ENCODE measurements around the gene MAN2A1.

MAN2A1 gene

GRCh38 chr5:109689740-109690241 lies at the start of gene MAN2A1:
MAN2A1 (plus strand) TSS chr5:109689927; CDS start chr5:109690418, 491 bp downstream.
- DNase-seq (ENCODE audit: low read depth) = peak; percentile 85
- no peaks in the 10 kb centered on the region for H3K36me3 ChIP-seq (ENCODE audit: control insufficient read depth, insufficient read depth, low read length, severe bottlenecking)
- peaks cover 7% of the 10 kb centered on the region for H3K9me3 ChIP-seq (ENCODE audit: control insufficient read depth, low read length)
- H3K4me3 ChIP-seq (ENCODE audit: low read length) = peak within 1 kb of the TSS; percentile 96
- H3K27me3 ChIP-seq (replicated peaks; ENCODE audit: control insufficient read depth, insufficient read depth, low read length) = no peaks in the 10 kb centered on the region
- peaks cover 32% of the 10 kb centered on the region for H3K4me1 ChIP-seq (ENCODE audit: control insufficient read depth, insufficient read depth, low read length)
- H3K9ac ChIP-seq (ENCODE audit: low read length) = peak within 1 kb of the TSS; percentile 89

GRCh38 chr5:109640976-109641375 lies 48.8 kb upstream of the MAN2A1 start:
- DNase-seq (ENCODE audit: low read depth) = no peak
- Histone ChIP-seq H3K4me3 (ENCODE audit: low read length) (no peak overlapping the region), H3K27me3 (replicated peaks; ENCODE audit: control insufficient read depth, insufficient read depth, low read length) (no peaks in the 10 kb centered on the region), H3K36me3 (ENCODE audit: control insufficient read depth, insufficient read depth, low read length, severe bottlenecking) (no peaks in the 10 kb centered on the region), H3K4me1 (ENCODE audit: control insufficient read depth, insufficient read depth, low read length) (no peaks in the 10 kb centered on the region), H3K9ac (ENCODE audit: low read length) (no peak overlapping the region), H3K9me3 (ENCODE audit: control insufficient read depth, low read length) (peaks cover 2% of the 10 kb centered on the region)

GRCh38 chr5:109643791-109644350 lies 45.9 kb upstream of the MAN2A1 start:
- no peaks in the 10 kb centered on the region for H3K36me3 ChIP-seq (ENCODE audit: control insufficient read depth, insufficient read depth, low read length, severe bottlenecking)
- H3K4me1 ChIP-seq (ENCODE audit: control insufficient read depth, insufficient read depth, low read length) = no peaks in the 10 kb centered on the region
- H3K9ac ChIP-seq (ENCODE audit: low read length) = no peak overlapping the region
- DNase-seq (ENCODE audit: low read depth) = no peak
- no peaks in the 10 kb centered on the region for H3K27me3 ChIP-seq (replicated peaks; ENCODE audit: control insufficient read depth, insufficient read depth, low read length)
- peaks cover 2% of the 10 kb centered on the region for H3K9me3 ChIP-seq (ENCODE audit: control insufficient read depth, low read length)
- no peak overlapping the region for H3K4me3 ChIP-seq (ENCODE audit: low read length)

- H3K27me3 ChIP-seq (replicated peaks; ENCODE audit: control insufficient read depth, insufficient read depth, low read length) = no peaks in the 10 kb centered on the region
- H3K36me3 ChIP-seq (ENCODE audit: control insufficient read depth, insufficient read depth, low read length, severe bottlenecking) = no peaks in the 10 kb centered on the region
- no peak overlapping the region for H3K9ac ChIP-seq (ENCODE audit: low read length)
- no peak for DNase-seq (ENCODE audit: low read depth)
- H3K4me3 ChIP-seq (ENCODE audit: low read length) = no peak overlapping the region
- peaks cover 2% of the 10 kb centered on the region for H3K9me3 ChIP-seq (ENCODE audit: control insufficient read depth, low read length)
- no peaks in the 10 kb centered on the region for H3K4me1 ChIP-seq (ENCODE audit: control insufficient read depth, insufficient read depth, low read length)
Observed at GRCh38 chr5:109644829-109645228, 44.9 kb upstream of the MAN2A1 start.

GRCh38 chr5:109645707-109646192 lies 44.0 kb upstream of the MAN2A1 start:
- Histone ChIP-seq H3K4me3 (ENCODE audit: low read length) (no peak overlapping the region), H3K36me3 (ENCODE audit: control insufficient read depth, insufficient read depth, low read length, severe bottlenecking) (no peaks in the 10 kb centered on the region), H3K4me1 (ENCODE audit: control insufficient read depth, insufficient read depth, low read length) (no peaks in the 10 kb centered on the region), H3K9ac (ENCODE audit: low read length) (no peak overlapping the region), H3K9me3 (ENCODE audit: control insufficient read depth, low read length) (no peaks in the 10 kb centered on the region), H3K27me3 (replicated peaks; ENCODE audit: control insufficient read depth, insufficient read depth, low read length) (no peaks in the 10 kb centered on the region)
- DNase-seq (ENCODE audit: low read depth) = no peak

- no peaks in the 10 kb centered on the region for H3K27me3 ChIP-seq (replicated peaks; ENCODE audit: control insufficient read depth, insufficient read depth, low read length)
- DNase-seq (ENCODE audit: low read depth) = peak; percentile 42
- H3K9ac ChIP-seq (ENCODE audit: low read length) = no peak overlapping the region
- H3K36me3 ChIP-seq (ENCODE audit: control insufficient read depth, insufficient read depth, low read length, severe bottlenecking) = no peaks in the 10 kb centered on the region
- no peak overlapping the region for H3K4me3 ChIP-seq (ENCODE audit: low read length)
- no peaks in the 10 kb centered on the region for H3K4me1 ChIP-seq (ENCODE audit: control insufficient read depth, insufficient read depth, low read length)
- H3K9me3 ChIP-seq (ENCODE audit: control insufficient read depth, low read length) = no peaks in the 10 kb centered on the region
Observed at GRCh38 chr5:109649318-109649717, 40.4 kb upstream of the MAN2A1 start.

- Histone ChIP-seq H3K9ac (ENCODE audit: low read length) (no peak overlapping the region), H3K27me3 (replicated peaks; ENCODE audit: control insufficient read depth, insufficient read depth, low read length) (no peaks in the 10 kb centered on the region)
- DNase-seq (ENCODE audit: low read depth) = no peak
Observed at GRCh38 chr5:109650493-109650892, 39.2 kb upstream of the MAN2A1 start.

GRCh38 chr5:109652096-109652495 lies 37.6 kb upstream of the MAN2A1 start:
- Histone ChIP-seq H3K4me3 (ENCODE audit: low read length) (no peak overlapping the region), H3K27me3 (replicated peaks; ENCODE audit: control insufficient read depth, insufficient read depth, low read length) (no peaks in the 10 kb centered on the region), H3K36me3 (ENCODE audit: control insufficient read depth, insufficient read depth, low read length, severe bottlenecking) (no peaks in the 10 kb centered on the region), H3K9me3 (ENCODE audit: control insufficient read depth, low read length) (no peaks in the 10 kb centered on the region), H3K9ac (ENCODE audit: low read length) (no peak overlapping the region), H3K4me1 (ENCODE audit: control insufficient read depth, insufficient read depth, low read length) (no peaks in the 10 kb centered on the region)
- DNase-seq (ENCODE audit: low read depth) = peak; percentile 67

More at GRCh38 chr5:109650493-109650892, 39.2 kb upstream of the MAN2A1 start:
- Histone ChIP-seq H3K4me3 (ENCODE audit: low read length) (no peak overlapping the region), H3K9me3 (ENCODE audit: control insufficient read depth, low read length) (no peaks in the 10 kb centered on the region), H3K4me1 (ENCODE audit: control insufficient read depth, insufficient read depth, low read length) (no peaks in the 10 kb centered on the region), H3K36me3 (ENCODE audit: control insufficient read depth, insufficient read depth, low read length, severe bottlenecking) (no peaks in the 10 kb centered on the region)

GRCh38 chr5:109653042-109653441 lies 36.7 kb upstream of the MAN2A1 start:
- no peak overlapping the region for H3K4me3 ChIP-seq (ENCODE audit: low read length)
- no peak for DNase-seq (ENCODE audit: low read depth)
- no peaks in the 10 kb centered on the region for H3K27me3 ChIP-seq (replicated peaks; ENCODE audit: control insufficient read depth, insufficient read depth, low read length)
- H3K4me1 ChIP-seq (ENCODE audit: control insufficient read depth, insufficient read depth, low read length) = no peaks in the 10 kb centered on the region
- no peak overlapping the region for H3K9ac ChIP-seq (ENCODE audit: low read length)
- no peaks in the 10 kb centered on the region for H3K9me3 ChIP-seq (ENCODE audit: control insufficient read depth, low read length)
- H3K36me3 ChIP-seq (ENCODE audit: control insufficient read depth, insufficient read depth, low read length, severe bottlenecking) = no peaks in the 10 kb centered on the region

- Histone ChIP-seq H3K27me3 (replicated peaks; ENCODE audit: control insufficient read depth, insufficient read depth, low read length) (no peaks in the 10 kb centered on the region), H3K4me3 (ENCODE audit: low read length) (no peak overlapping the region), H3K9ac (ENCODE audit: low read length) (no peak overlapping the region), H3K4me1 (ENCODE audit: control insufficient read depth, insufficient read depth, low read length) (no peaks in the 10 kb centered on the region), H3K9me3 (ENCODE audit: control insufficient read depth, low read length) (no peaks in the 10 kb centered on the region), H3K36me3 (ENCODE audit: control insufficient read depth, insufficient read depth, low read length, severe bottlenecking) (no peaks in the 10 kb centered on the region)
- no peak for DNase-seq (ENCODE audit: low read depth)
Observed at GRCh38 chr5:109653561-109654239, 36.0 kb upstream of the MAN2A1 start.

- no peaks in the 10 kb centered on the region for H3K9me3 ChIP-seq (ENCODE audit: control insufficient read depth, low read length)
- no peaks in the 10 kb centered on the region for H3K27me3 ChIP-seq (replicated peaks; ENCODE audit: control insufficient read depth, insufficient read depth, low read length)
- H3K4me1 ChIP-seq (ENCODE audit: control insufficient read depth, insufficient read depth, low read length) = no peaks in the 10 kb centered on the region
- no peak overlapping the region for H3K4me3 ChIP-seq (ENCODE audit: low read length)
- DNase-seq (ENCODE audit: low read depth) = no peak
- no peak overlapping the region for H3K9ac ChIP-seq (ENCODE audit: low read length)
- no peaks in the 10 kb centered on the region for H3K36me3 ChIP-seq (ENCODE audit: control insufficient read depth, insufficient read depth, low read length, severe bottlenecking)
Observed at GRCh38 chr5:109654455-109654854, 35.3 kb upstream of the MAN2A1 start.
